ENCODE measurements around the gene GLCCI1.
"Not testable (repeated sequence)": the region's sequence is repeated elsewhere in the genome, so short reads cannot be mapped to it uniquely, and the experiment has no call there.

The GLCCI1 gene

DNA sequence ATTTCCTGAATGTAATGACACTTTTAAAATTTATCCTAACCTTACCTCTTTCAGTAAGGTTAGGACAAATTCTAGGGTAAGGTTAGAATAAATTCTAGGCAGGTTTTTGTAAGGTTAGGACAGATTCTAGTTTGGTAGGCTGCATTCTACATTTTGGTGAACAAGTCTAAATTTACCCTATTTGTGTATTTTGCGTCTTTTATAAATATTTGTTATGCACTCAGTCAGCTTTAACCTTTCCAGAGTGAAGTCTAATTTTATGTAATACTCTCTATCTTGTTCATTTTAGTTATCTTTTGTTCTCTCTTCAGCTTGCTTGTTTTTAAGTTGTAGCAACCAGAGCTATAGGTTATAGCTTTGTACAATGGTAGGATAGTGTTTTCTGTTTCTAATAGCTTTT lies 54.0 kb downstream of the GLCCI1 start:
- no peak for TF ChIP-seq GATA1 (IDR thresholded peaks at IDR 0.05; ENCODE audit: low read depth, low read length)
- TF ChIP-seq POLR2A (IDR thresholded peaks at IDR 0.05; ENCODE audit: low read length) = no peak
- no peak for DNase-seq

DNA sequence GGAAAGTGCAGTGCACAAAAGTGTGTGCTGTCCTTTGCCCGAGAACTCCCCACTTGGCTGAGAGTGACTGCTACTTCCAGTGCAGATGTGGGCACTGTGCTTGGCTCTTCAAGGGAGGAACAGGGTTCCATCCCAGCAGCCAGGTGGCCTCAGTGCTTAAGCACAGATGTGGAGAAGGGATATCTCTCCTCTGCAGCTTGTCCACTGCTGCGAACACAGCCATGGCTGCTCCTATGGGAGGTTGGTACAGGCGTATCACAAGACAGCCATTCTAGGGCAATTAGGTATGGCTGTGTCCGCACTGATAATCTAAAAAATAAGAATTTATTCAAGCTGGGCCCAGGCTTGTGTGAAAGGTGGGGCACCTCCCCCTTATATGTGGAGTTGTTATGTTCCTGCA lies 66.6 kb downstream of the GLCCI1 start:
- peak; percentile 55 to 83 for DNase-seq
- no peak for TF ChIP-seq GATA1 (IDR thresholded peaks at IDR 0.05; ENCODE audit: low read depth, low read length)
- no peak for TF ChIP-seq POLR2A (IDR thresholded peaks at IDR 0.05; ENCODE audit: low read length)

DNA sequence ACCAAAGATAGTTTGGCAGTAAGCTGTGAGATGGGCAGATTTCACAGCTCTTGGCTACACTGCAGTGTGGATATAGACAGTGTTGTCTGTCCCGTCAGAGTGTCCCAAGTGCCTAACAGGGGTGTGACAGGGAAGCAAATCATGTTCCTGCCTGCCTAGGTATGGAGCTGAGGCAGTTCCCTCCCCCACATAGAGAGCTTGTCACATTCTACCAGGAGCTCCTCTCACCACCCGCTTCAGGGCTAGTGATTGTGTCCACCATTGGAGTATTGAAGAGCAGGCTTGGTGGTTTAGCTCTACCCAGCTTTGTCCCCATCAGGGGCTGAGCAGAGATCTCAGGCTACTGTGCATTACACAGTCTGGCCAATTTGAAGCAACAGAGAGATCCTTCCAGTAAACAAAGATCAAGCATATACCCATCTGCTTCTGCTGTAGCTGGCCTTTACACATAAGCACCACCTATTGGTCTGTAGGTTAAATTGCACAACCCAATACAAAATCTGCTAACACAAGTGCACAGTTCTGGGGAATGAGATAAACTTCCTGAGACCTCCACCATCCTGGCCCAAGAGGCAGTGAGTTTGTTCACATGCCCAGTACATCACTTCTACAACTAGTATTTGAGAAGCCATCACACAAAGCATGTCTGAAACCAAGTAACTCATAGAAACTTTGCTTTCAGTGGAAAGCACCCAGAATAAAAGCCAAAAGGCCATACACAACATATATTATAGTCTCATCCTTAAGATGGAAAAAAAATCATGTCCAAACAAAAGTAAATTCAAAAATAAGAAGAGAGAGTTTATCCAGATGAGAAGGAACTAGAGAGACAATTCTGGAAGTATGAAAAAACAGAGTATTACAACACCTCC lies 67.3 kb downstream of the GLCCI1 start:
- peak; percentile 62 to 74 for DNase-seq
- TF ChIP-seq GATA1 (IDR thresholded peaks at IDR 0.05; ENCODE audit: low read depth, low read length) (no peak), POLR2A (IDR thresholded peaks at IDR 0.05; ENCODE audit: low read length) (no peak)

DNA sequence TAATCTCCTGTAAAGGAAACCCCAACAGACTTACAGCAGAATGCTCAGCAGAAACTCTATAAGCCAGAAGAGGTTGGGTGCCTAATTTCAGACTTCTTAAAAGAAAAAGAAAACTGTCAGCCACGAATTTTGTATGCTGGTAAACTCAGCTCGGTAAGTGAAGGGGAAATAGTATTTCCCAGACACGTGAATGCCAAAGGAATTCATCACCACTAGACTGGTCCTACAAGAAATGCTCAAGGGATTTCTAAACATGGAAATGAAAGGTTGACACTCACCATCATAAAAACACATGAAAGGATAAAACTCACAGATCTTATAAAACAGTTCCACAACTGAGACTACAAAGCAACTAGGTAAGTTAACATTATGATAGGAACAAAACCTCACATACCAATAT lies 68.6 kb downstream of the GLCCI1 start:
- no peak for TF ChIP-seq POLR2A (IDR thresholded peaks at IDR 0.05; ENCODE audit: low read length)
- TF ChIP-seq GATA1 (IDR thresholded peaks at IDR 0.05; ENCODE audit: low read depth, low read length) = no peak
- DNase-seq = no peak

DNA sequence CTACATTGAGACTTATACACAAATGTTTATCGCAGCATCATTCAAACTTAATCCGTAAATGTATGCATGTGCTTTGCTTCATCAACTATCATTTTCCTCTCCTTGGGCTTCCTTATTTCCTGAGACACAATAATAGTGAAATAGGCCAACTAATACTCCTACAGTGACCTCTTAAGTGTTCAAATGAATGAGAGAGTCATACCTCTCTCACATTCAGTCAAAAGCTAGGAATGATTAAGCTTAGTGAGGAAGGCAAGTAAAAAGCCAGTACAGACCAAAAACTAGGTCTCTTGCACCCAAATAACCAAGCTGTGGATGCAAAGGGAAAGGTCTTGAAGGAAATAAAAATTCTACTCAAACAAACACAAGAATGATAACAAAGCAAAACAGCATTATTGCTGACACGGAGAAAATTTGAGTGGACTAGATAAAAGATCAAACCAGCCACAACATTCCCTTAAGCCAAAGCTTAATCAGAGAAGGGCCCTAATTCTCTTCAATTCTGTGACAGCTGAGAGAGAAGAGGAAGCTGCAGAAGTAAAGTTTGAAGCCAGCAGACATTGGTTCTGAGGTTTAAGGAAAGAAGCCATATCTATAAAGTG lies 72.3 kb downstream of the GLCCI1 start:
- TF ChIP-seq POLR2A (IDR thresholded peaks at IDR 0.05; ENCODE audit: low read length) (no peak), GATA1 (IDR thresholded peaks at IDR 0.05; ENCODE audit: low read depth, low read length) (no peak)
- no peak for DNase-seq

DNA sequence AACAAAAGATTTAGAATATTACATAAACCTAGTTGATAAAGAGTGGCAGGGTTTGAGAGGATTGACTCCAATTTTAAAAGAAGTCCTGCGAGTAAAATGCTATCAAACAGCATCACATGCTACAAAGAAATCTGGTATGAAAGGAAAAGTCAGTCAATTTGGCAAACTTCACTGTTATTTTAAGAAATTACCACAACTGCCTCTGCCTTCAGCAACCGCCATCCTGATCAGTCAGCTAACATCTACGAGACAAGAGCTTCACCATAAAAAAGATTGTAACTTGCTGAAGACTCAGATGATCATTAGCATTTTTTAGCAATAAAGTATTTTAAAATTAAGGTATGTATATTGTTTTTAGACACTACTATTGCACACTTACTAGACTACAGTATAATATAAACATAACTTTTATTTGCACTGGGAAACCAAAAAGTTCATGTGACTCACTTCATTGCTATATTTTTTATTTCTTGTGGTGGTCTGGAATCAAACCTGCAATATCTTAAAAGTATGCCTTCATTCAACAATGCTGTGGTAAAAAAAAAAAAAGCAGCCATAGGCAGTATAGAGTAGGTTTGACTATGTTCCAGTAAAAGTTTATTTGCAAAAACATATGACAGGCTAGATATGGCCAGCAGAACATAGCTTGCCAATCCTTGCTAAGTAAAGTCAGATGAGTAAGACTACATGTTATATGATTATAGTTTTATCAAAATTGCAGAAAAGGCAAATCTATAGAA lies 74.4 kb downstream of the GLCCI1 start:
- DNase-seq = no peak

DNA sequence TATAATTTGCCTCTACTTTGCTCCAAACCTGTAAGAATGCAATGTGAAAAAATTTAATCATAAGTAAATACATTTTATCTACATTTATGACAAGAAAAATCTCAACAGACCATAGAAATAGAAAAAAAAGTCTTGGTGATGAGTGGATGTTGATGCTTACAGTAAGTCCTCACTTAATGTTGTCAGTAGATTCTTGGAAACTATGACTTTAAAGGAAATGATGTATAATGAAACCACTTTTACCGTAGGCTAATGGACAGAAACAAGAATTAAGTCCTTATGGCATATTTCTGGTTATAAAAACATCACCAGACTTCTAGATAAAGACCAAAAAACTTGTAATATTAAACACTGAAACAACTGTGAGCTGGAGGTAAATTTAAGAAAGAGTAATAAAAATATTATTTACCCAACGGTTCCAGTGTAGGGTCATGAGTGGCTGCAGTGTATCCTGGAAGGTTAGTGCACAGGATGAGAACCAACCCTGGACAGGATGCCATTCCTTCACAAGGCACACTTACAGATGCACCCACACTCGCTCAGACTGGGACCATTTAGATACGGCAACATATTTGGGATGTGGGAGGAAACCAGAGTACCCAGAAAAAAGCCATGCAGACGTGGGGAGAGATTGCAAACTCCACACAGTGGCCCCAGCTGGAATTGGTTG lies 76.3 kb downstream of the GLCCI1 start:
- no peak for DNase-seq
- no peak for TF ChIP-seq GATA1 (IDR thresholded peaks at IDR 0.05; ENCODE audit: low read depth, low read length)
- no peak for TF ChIP-seq POLR2A (IDR thresholded peaks at IDR 0.05; ENCODE audit: low read length)

More for the DNA sequence above, 74.4 kb downstream of the GLCCI1 start:
- TF ChIP-seq POLR2A (IDR thresholded peaks at IDR 0.05; ENCODE audit: low read length) (no peak), GATA1 (IDR thresholded peaks at IDR 0.05; ENCODE audit: low read depth, low read length) (no peak)

DNA sequence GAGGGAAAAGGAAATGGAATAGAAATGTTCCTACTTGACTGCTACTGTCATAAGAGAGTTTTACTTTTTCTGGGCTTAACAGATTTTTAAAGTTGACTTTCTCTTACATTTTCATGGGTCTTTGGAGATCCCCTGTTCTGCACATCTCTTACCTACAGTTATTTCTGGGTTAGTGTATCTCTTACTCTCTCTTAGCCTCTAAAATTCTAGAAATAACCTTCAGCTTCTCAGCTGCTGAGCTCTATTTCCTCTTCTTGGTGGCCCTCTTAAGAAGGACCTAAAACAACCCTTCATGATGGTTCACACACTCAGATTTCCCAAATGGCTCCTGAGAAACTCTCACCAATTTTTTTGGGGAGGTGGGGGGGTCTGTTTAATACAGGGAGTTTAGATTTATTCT lies 79.5 kb downstream of the GLCCI1 start:
- DNase-seq = not testable (repeated sequence)

DNA sequence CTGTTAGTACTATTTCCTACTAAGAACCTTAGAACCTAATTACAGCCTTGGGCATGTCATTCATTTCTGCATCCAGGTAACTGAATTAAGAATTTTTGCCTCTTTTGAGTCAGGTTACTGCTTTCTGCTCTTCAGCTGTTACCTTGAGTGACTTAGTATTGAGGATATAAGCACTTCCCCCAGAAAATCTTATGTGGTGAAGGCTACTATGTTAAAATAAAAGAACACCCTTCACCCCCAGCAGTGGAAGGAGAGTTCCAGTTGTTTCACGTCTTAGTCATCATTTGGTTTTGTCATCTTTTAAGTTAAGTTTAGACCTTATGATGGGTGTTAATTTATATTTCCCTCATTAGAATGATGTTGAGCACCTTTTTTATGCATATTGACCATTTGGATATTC lies 82.8 kb downstream of the GLCCI1 start:
- TF ChIP-seq GATA1 (IDR thresholded peaks at IDR 0.05; ENCODE audit: low read depth, low read length) (no peak), POLR2A (IDR thresholded peaks at IDR 0.05; ENCODE audit: low read length) (no peak)
- no peak for DNase-seq

DNA sequence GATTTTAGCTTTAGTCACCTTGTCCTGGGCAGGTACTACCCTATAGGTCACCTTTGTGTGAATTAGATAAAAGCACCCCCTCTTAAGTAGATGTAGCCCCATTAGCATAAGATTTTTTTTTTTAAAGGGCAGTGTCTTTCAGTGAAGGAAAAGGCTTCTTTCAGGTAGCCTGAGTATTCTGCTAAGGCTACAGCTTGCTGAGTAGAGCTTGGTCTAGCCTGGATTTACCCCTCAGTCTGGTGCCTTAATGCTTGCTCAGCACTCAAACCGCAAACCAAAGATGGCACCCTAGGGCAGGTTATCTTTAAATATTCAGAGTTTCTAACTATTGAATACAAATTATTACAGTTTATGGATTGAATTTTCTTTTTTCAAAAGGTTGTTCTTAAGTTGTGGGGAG lies 83.4 kb downstream of the GLCCI1 start:
- no peak for DNase-seq
- TF ChIP-seq GATA1 (IDR thresholded peaks at IDR 0.05; ENCODE audit: low read depth, low read length) (no peak), POLR2A (IDR thresholded peaks at IDR 0.05; ENCODE audit: low read length) (no peak)

DNA sequence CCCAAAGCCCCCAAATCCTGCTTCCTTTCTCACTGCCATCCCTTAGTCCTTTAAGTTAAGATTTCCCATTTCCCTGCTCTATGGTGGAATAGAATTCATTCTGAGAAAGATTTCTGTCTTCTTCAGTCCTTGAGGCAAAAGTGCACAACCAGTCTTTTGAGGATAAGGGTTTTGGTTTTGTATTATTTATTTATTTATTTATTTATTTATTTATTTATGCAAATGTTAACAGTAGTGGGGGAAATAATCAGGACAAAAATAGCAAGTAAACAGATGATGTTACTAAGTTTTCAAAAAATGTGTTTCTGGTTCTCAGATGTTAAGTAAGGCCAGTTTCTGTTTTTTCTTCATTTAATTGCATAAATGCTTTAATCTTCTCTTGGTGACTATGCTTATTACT lies 84.2 kb downstream of the GLCCI1 start:
- no peak for DNase-seq
- TF ChIP-seq GATA1 (IDR thresholded peaks at IDR 0.05; ENCODE audit: low read depth, low read length) = no peak
- no peak for TF ChIP-seq POLR2A (IDR thresholded peaks at IDR 0.05; ENCODE audit: low read length)

DNA sequence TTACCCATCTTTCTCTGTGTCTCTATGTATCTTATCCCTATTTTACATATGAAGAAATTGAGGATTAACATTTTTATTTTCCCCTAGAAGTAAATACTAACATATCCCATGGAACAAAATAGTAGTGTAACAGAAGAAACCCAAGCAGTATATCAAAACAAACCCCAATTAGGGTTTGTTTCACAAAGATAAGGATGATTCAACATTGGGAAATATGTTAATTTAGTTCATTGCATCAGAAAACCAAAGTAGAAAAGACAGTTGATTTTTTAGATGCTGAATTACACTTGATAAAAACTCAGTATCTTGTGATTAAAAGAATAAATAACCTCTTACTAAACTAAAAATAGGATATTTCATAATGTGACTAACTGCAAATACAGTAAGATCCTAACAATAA lies 87.8 kb downstream of the GLCCI1 start:
- peak; percentile 5 to 41 for DNase-seq
- TF ChIP-seq POLR2A (IDR thresholded peaks at IDR 0.05; ENCODE audit: low read length) (no peak), GATA1 (IDR thresholded peaks at IDR 0.05; ENCODE audit: low read depth, low read length) (no peak)

DNA sequence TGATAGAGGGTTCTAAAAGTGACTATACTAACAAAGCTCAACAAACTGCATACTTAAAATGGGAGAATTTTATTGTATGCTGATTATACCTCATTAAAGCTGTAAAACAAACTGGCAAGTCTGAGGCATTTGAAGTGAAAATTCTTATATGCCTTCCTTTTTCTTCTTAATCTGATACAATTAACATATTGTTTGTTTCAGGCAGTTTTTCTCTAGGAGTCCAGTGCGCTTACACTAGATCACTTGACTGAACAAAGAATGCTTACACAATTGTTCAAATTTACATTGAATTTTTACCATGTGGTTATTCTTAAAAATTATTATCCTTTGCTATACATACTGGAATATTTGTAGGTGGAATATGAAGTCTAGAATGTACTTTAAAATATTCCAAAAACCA lies 89.0 kb downstream of the GLCCI1 start:
- TF ChIP-seq GATA1 (IDR thresholded peaks at IDR 0.05; ENCODE audit: low read depth, low read length) (no peak), POLR2A (IDR thresholded peaks at IDR 0.05; ENCODE audit: low read length) (no peak)
- DNase-seq = no peak

DNA sequence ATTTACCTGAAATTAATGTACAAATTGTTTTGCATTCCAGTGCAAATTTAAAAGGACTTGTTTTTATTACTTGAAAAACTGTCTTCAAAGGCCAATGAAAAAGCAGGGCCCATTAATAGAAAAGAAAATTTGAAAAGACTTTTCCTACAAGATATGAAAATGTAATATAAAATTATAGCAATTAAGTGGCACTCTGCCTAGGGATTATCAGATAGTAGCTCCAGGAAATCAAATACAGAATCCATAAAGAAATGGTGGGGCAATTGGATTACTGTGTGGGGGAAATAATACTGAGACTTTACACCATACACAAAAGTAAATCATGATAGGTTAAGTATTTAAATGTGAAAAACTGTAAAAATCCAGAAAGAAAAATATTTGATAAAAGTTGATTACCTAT lies 89.7 kb downstream of the GLCCI1 start:
- TF ChIP-seq POLR2A (IDR thresholded peaks at IDR 0.05; ENCODE audit: low read length) (no peak), GATA1 (IDR thresholded peaks at IDR 0.05; ENCODE audit: low read depth, low read length) (no peak)
- DNase-seq = no peak
